SK-N-SH treated with all-trans-retinoic acid at 6 μM for 48 hours (cell line): ENCODE data around the gene CCT6B.
"Not testable (repeated sequence)": the region's sequence is repeated elsewhere in the genome, so short reads cannot be mapped to it uniquely, and the experiment has no call there.

ENCODE experiments used
- ATAC-seq: fragments of 200-7000 bp; cut with Tn5 transposase; 3 replicates; pipeline ENCODE4 v1.9.1; 2020; ENCODE audit warnings: mild to moderate bottlenecking, moderate library complexity
- BACH2 ChIP-seq: fragments of 250-450 bp; sonication (Bioruptor Pico); IDR thresholded peaks from 2 replicates; pipeline ENCODE4 v1.9.0; 2021; ENCODE audit warnings: mild to moderate bottlenecking, borderline replicate concordance
- CSDC2 ChIP-seq: fragments of 250-450 bp; sonication (Bioruptor Pico); IDR thresholded peaks from 2 replicates; pipeline ENCODE4 v1.5.0; 2020; ENCODE audit warnings: mild to moderate bottlenecking, moderate library complexity
- ESRRG ChIP-seq: fragments of 250-450 bp; sonication (Bioruptor Pico); IDR thresholded peaks from 2 replicates; pipeline ENCODE4 v1.6.1; 2021; ENCODE audit warnings: mild to moderate bottlenecking
- GLIS3 ChIP-seq: fragments of 250-450 bp; sonication (Bioruptor Pico); IDR thresholded peaks from 2 replicates; pipeline ENCODE4 v1.5.0; 2020; ENCODE audit warnings: mild to moderate bottlenecking, moderate library complexity
- ISL1 ChIP-seq: fragments of 250-450 bp; sonication (Bioruptor Pico); IDR thresholded peaks from 2 replicates; pipeline ENCODE4 v2.1.2; 2022; ENCODE audit warnings: mild to moderate bottlenecking, moderate library complexity
- OSR1 ChIP-seq: fragments of 250-450 bp; sonication (Bioruptor Pico); IDR thresholded peaks from 2 replicates; pipeline ENCODE4 v1.8.0; 2022; ENCODE audit warnings: moderate library complexity, mild to moderate bottlenecking, inconsistent platforms
- PPARA ChIP-seq: fragments of 250-450 bp; sonication (Bioruptor Pico); IDR thresholded peaks from 2 replicates; pipeline ENCODE4 v1.5.0; 2020; ENCODE audit warnings: mild to moderate bottlenecking, borderline replicate concordance
- RARB ChIP-seq: fragments of 250-450 bp; sonication (Bioruptor Pico); IDR thresholded peaks from 2 replicates; pipeline ENCODE4 v1.8.0; 2021; ENCODE audit warnings: mild to moderate bottlenecking, moderate library complexity
- SNAI2 ChIP-seq: fragments of 250-450 bp; sonication (Bioruptor Pico); IDR thresholded peaks from 2 replicates; pipeline ENCODE4 v1.5.0; 2020; ENCODE audit warnings: mild to moderate bottlenecking, moderate library complexity
- TOX ChIP-seq: fragments of 250-450 bp; sonication (Bioruptor Pico); IDR thresholded peaks from 2 replicates; pipeline ENCODE4 v1.8.0; 2021; ENCODE audit warnings: mild to moderate bottlenecking, moderate library complexity, borderline replicate concordance
- ZC3H10 ChIP-seq: fragments of 250-450 bp; sonication (Bioruptor Pico); IDR thresholded peaks from 2 replicates; pipeline ENCODE4 v1.5.1; 2021; ENCODE audit warnings: mild to moderate bottlenecking, moderate library complexity
- ZFP3 ChIP-seq: fragments of 250-450 bp; sonication (Bioruptor Pico); IDR thresholded peaks from 2 replicates; pipeline ENCODE4 v1.5.0; 2020; ENCODE audit warnings: mild to moderate bottlenecking, moderate library complexity
- ZNF565 ChIP-seq: fragments of 450-650 bp; formaldehyde crosslinking; conservative IDR thresholded peaks from 2 replicates; pipeline ENCODE4 v1.5.0; 2020; ENCODE audit warnings: low read depth, mild to moderate bottlenecking, moderate library complexity
- ZNF70 ChIP-seq: fragments of 450-650 bp; formaldehyde crosslinking; IDR thresholded peaks from 2 replicates; pipeline ENCODE4 v1.5.0; 2020; ENCODE audit warnings: mild to moderate bottlenecking, moderate library complexity
- ZNF8 ChIP-seq: fragments of 450-650 bp; formaldehyde crosslinking; IDR thresholded peaks from 2 replicates; pipeline ENCODE4 v1.5.0; 2020; ENCODE audit warnings: mild to moderate bottlenecking, moderate library complexity
- TF ChIP-seq, protein P1 (sequence below): fragments of 250-450 bp; sonication (Bioruptor Pico); IDR thresholded peaks from 2 replicates; pipeline ENCODE4 v1.5.1; 2020; ENCODE audit warnings: low read depth, mild to moderate bottlenecking, moderate library complexity
- TF ChIP-seq, protein P2 (sequence below): fragments of 250-450 bp; sonication (Bioruptor Pico); IDR thresholded peaks from 2 replicates; pipeline ENCODE4 v1.5.1; 2021; ENCODE audit warnings: mild to moderate bottlenecking, moderate library complexity
- TF ChIP-seq, protein P3 (sequence below): fragments of 250-450 bp; sonication (Bioruptor Pico); IDR thresholded peaks from 2 replicates; pipeline ENCODE4 v1.5.0; 2020; ENCODE audit warnings: mild to moderate bottlenecking, moderate library complexity
- TF ChIP-seq, protein P4 (sequence below): fragments of 250-450 bp; sonication (Bioruptor Pico); IDR thresholded peaks from 2 replicates; pipeline ENCODE4 v1.8.0; 2020; ENCODE audit warnings: mild to moderate bottlenecking, moderate library complexity, borderline replicate concordance
- TF ChIP-seq, protein P5 (sequence below): fragments of 250-450 bp; sonication (Bioruptor Pico); IDR thresholded peaks from 2 replicates; pipeline ENCODE4 v1.8.0; 2021; ENCODE audit warnings: low read depth, mild to moderate bottlenecking, moderate library complexity, borderline replicate concordance

Gene CCT6B

DNA sequence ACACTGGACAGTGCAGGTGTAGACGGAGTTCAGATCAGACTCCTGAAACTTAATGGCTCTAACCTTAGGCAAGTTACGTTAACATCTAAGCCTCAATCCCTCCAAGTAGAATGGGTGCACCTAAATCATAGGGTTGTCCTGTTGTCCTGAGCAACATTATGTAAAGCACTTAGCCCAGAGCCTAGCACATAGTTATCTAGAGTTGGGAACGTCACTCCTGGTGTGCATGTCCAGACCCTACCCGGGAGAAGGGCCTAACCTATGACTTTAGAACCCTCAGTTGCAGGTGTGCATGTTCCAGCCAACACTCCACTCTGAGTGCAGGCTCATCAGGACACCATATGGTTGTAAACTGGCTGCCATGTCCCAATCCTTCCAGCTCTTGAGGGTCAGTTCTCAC lies 45.1 kb upstream of the CCT6B start:
- no peak for ATAC-seq
- TF ChIP-seq, protein P1, sequence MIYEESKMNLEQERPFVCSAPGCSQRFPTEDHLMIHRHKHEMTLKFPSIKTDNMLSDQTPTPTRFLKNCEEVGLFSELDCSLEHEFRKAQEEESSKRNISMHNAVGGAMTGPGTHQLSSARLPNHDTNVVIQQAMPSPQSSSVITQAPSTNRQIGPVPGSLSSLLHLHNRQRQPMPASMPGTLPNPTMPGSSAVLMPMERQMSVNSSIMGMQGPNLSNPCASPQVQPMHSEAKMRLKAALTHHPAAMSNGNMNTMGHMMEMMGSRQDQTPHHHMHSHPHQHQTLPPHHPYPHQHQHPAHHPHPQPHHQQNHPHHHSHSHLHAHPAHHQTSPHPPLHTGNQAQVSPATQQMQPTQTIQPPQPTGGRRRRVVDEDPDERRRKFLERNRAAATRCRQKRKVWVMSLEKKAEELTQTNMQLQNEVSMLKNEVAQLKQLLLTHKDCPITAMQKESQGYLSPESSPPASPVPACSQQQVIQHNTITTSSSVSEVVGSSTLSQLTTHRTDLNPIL: no peak
- TF ChIP-seq, protein P2, sequence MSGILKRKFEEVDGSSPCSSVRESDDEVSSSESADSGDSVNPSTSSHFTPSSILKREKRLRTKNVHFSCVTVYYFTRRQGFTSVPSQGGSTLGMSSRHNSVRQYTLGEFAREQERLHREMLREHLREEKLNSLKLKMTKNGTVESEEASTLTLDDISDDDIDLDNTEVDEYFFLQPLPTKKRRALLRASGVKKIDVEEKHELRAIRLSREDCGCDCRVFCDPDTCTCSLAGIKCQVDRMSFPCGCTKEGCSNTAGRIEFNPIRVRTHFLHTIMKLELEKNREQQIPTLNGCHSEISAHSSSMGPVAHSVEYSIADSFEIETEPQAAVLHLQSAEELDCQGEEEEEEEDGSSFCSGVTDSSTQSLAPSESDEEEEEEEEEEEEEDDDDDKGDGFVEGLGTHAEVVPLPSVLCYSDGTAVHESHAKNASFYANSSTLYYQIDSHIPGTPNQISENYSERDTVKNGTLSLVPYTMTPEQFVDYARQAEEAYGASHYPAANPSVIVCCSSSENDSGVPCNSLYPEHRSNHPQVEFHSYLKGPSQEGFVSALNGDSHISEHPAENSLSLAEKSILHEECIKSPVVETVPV (CRISPR knock-in tag): no peak
- TF ChIP-seq ESRRG (CRISPR knock-in tag) (no peak), CSDC2 (CRISPR knock-in tag) (no peak), ZNF8 (CRISPR knock-in tag) (no peak), ZNF70 (CRISPR knock-in tag) (no peak)

DNA sequence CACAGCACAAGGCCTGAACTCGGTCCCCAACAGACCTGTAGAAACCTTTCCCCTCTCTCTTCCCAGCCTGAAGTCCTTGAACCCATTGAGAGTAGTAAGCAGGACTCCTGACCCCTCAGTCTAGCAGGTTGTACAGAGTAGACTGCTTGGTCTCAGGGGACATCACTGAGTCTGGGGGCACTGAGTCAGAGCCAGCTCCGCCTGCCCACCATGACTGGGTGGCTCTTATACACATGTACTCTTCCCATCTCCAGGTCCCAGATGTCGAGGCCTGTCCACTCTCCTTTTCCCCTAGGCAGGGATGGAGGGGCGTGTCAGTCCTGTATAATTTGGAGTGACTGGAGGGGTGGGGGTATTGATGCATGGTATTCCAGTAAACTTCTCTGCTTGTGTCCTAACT lies 42.5 kb upstream of the CCT6B start:
- ATAC-seq: no peak
- TF ChIP-seq, protein P2 (CRISPR knock-in tag): no peak
- TF ChIP-seq PPARA: no peak

DNA sequence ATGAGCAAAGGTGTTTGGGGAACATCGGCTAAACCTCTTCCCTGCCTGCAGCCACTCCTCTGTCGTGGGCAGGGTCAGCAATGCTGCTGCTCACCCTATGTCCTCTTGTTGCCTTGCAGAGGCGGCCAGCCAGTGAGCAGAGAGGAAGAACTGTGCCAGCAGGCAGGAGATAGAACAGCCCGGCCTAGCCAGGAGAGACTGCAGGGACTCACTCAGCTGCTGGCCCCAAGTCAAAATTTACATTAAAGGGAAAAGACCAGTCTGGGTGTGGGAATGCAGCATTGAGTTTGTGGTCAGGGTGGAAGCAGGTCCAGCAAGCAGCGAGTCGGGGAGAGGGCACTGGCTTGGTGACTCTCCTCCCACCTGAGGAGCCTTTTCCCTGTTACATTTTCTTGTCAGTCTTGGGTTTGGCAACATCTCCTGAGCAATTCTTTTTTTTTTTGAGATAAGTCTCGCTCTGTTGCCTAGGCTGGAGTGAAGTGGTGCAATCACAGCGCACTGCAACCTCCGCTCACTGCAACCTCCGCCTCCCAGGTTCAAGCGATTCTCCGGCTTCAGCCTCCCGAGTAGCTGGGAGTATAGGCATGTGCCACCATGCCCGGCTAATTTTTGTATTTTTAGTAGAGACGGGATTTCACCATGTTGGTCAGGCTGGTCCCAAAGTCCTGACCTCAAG lies 41.8 kb upstream of the CCT6B start:
- peak; percentile 75 for ATAC-seq
- peak; percentile 26; the same call in 1 of the 2 replicates for TF ChIP-seq ISL1 (CRISPR knock-in tag)
- TF ChIP-seq, protein P3, sequence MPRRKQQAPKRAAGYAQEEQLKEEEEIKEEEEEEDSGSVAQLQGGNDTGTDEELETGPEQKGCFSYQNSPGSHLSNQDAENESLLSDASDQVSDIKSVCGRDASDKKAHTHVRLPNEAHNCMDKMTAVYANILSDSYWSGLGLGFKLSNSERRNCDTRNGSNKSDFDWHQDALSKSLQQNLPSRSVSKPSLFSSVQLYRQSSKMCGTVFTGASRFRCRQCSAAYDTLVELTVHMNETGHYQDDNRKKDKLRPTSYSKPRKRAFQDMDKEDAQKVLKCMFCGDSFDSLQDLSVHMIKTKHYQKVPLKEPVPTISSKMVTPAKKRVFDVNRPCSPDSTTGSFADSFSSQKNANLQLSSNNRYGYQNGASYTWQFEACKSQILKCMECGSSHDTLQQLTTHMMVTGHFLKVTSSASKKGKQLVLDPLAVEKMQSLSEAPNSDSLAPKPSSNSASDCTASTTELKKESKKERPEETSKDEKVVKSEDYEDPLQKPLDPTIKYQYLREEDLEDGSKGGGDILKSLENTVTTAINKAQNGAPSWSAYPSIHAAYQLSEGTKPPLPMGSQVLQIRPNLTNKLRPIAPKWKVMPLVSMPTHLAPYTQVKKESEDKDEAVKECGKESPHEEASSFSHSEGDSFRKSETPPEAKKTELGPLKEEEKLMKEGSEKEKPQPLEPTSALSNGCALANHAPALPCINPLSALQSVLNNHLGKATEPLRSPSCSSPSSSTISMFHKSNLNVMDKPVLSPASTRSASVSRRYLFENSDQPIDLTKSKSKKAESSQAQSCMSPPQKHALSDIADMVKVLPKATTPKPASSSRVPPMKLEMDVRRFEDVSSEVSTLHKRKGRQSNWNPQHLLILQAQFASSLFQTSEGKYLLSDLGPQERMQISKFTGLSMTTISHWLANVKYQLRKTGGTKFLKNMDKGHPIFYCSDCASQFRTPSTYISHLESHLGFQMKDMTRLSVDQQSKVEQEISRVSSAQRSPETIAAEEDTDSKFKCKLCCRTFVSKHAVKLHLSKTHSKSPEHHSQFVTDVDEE (CRISPR knock-in tag): no peak
- TF ChIP-seq, all 23 proteins: peak for 1

DNA sequence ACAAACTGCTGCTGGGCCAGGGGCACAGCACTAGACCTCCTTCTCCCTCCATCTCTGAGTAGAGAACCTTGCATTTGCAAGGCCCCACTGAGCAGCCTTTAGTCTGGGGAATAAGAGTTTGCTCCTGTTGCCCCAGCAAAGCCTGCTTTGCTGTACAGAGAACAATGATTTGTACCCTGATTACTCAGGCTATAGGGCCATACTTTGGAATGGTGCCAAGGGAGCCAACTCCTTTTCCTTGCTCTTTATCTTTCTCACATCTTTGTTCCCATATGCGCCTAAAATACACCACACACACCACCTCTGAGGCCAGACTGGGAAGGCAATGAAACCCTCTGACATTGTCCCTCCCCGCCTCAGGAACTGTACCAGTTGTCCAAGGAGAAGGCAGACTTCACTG lies 40.3 kb upstream of the CCT6B start:
- TF ChIP-seq OSR1 (CRISPR knock-in tag) (no peak), RARB (CRISPR knock-in tag) (no peak), ZNF565 (CRISPR knock-in tag) (no peak), TOX (CRISPR knock-in tag) (no peak), GLIS3 (no peak), SNAI2 (no peak), ZC3H10 (no peak), PPARA (no peak), ISL1 (CRISPR knock-in tag) (no peak), ZNF8 (CRISPR knock-in tag) (no peak), BACH2 (CRISPR knock-in tag) (no peak), ZFP3 (no peak)
- TF ChIP-seq, protein P4, sequence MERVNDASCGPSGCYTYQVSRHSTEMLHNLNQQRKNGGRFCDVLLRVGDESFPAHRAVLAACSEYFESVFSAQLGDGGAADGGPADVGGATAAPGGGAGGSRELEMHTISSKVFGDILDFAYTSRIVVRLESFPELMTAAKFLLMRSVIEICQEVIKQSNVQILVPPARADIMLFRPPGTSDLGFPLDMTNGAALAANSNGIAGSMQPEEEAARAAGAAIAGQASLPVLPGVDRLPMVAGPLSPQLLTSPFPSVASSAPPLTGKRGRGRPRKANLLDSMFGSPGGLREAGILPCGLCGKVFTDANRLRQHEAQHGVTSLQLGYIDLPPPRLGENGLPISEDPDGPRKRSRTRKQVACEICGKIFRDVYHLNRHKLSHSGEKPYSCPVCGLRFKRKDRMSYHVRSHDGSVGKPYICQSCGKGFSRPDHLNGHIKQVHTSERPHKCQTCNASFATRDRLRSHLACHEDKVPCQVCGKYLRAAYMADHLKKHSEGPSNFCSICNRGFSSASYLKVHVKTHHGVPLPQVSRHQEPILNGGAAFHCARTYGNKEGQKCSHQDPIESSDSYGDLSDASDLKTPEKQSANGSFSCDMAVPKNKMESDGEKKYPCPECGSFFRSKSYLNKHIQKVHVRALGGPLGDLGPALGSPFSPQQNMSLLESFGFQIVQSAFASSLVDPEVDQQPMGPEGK (CRISPR knock-in tag): no peak
- TF ChIP-seq, protein P5, sequence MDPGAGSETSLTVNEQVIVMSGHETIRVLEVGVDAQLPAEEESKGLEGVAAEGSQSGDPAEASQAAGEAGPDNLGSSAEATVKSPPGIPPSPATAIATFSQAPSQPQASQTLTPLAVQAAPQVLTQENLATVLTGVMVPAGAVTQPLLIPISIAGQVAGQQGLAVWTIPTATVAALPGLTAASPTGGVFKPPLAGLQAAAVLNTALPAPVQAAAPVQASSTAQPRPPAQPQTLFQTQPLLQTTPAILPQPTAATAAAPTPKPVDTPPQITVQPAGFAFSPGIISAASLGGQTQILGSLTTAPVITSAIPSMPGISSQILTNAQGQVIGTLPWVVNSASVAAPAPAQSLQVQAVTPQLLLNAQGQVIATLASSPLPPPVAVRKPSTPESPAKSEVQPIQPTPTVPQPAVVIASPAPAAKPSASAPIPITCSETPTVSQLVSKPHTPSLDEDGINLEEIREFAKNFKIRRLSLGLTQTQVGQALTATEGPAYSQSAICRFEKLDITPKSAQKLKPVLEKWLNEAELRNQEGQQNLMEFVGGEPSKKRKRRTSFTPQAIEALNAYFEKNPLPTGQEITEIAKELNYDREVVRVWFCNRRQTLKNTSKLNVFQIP (CRISPR knock-in tag): no peak
- TF ChIP-seq, protein P2 (CRISPR knock-in tag): no peak
- TF ChIP-seq, all 23 proteins: peak for 0
- ATAC-seq: no peak

DNA sequence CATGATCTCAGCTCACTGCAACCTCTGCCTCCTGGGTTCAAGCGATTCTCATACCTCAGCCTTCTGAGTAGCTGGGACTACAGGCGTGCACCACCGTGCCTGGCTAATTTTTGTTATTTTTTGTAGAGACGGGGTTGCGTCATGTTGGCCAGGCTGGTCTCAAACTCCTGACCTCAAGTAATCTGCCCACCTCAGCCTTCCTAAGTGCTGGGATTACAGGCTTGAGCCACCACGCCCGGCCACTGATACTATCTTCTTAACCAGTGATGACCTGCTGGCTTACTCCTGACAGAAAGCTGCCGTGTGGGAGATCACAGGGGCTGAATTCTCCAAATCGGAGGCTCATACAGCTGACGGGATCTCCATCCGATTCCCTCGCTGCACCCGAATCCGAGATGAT lies 39.7 kb upstream of the CCT6B start:
- ATAC-seq: not testable (repeated sequence)
